GM12892 (cell line): ENCODE data around the gene NUTM2A. TPM values are rescaled to one million over a fixed set of nuclear protein-coding genes. Genes with fewer than 3 reads are reported as not detected.
A peak's percentile ranks its signal among the peaks of the same experiment; 100 is the strongest.
"Not testable (repeated sequence)": the region's sequence is repeated elsewhere in the genome, so short reads cannot be mapped to it uniquely, and the experiment has no call there.

Experiments
- DNase-seq: peaks from one replicate; pipeline ENCODE4 v3.0.0; 2011; ENCODE audit not compliant: insufficient read length
- FAIRE-seq: peaks from 2 replicates; lab custom pipeline; 2011; peaks lifted over from hg19 to GRCh38; lab: Jason Lieb, UNC
- polyA plus RNA-seq: library from polyadenylated mRNA; unstranded; fragments of >200 nt; gene quantifications from one replicate; pipeline ENCODE4 v1.2.1, GENCODE V29; 2012; ENCODE audit warnings: missing spikeins, inconsistent platforms; ENCODE audit not compliant: missing spikeins

Gene NUTM2A
- 0.36 TPM for polyA plus RNA-seq

- not testable (repeated sequence) for DNase-seq, FAIRE-seq
Observed at GRCh38 chr10:87225148-87225547, at the start of gene NUTM2A. TSS of gene NUTM2A (plus strand) at chr10:87225448. CDS start at chr10:87225831, 383 bp downstream.

GRCh38 chr10:87177587-87177986 lies 47.7 kb upstream of the NUTM2A start:
- not testable (repeated sequence) for FAIRE-seq, DNase-seq

- FAIRE-seq, DNase-seq: not testable (repeated sequence)
Observed at GRCh38 chr10:87184421-87184820, 40.8 kb upstream of the NUTM2A start.

- FAIRE-seq, DNase-seq: not testable (repeated sequence)
Observed at GRCh38 chr10:87186016-87186415, 39.2 kb upstream of the NUTM2A start.

- DNase-seq, FAIRE-seq: not testable (repeated sequence)
Observed at GRCh38 chr10:87187573-87187972, 37.7 kb upstream of the NUTM2A start.

GRCh38 chr10:87191841-87192240 lies 33.4 kb upstream of the NUTM2A start:
- DNase-seq, FAIRE-seq: not testable (repeated sequence)

- DNase-seq: not testable (repeated sequence)
- FAIRE-seq: peak; percentile 38
Observed at GRCh38 chr10:87200924-87201323, 24.3 kb upstream of the NUTM2A start.

- FAIRE-seq: not testable (repeated sequence)
Observed at GRCh38 chr10:87204801-87205200, 20.4 kb upstream of the NUTM2A start.

GRCh38 chr10:87206922-87207321 lies 18.3 kb upstream of the NUTM2A start:
- not testable (repeated sequence) for DNase-seq, FAIRE-seq

More at GRCh38 chr10:87204801-87205200, 20.4 kb upstream of the NUTM2A start:
- DNase-seq: not testable (repeated sequence)

GRCh38 chr10:87210309-87210708 lies 14.9 kb upstream of the NUTM2A start:
- FAIRE-seq, DNase-seq: not testable (repeated sequence)

- DNase-seq, FAIRE-seq: not testable (repeated sequence)
Observed at GRCh38 chr10:87211848-87212247, 13.4 kb upstream of the NUTM2A start.

- not testable (repeated sequence) for FAIRE-seq
Observed at GRCh38 chr10:87213150-87213765, 12.0 kb upstream of the NUTM2A start.

GRCh38 chr10:87213806-87214205 lies 11.4 kb upstream of the NUTM2A start:
- not testable (repeated sequence) for DNase-seq, FAIRE-seq

More at GRCh38 chr10:87213150-87213765, 12.0 kb upstream of the NUTM2A start:
- DNase-seq: not testable (repeated sequence)

GRCh38 chr10:87216120-87216519 lies 9.1 kb upstream of the NUTM2A start:
- not testable (repeated sequence) for FAIRE-seq, DNase-seq

- DNase-seq, FAIRE-seq: not testable (repeated sequence)
Observed at GRCh38 chr10:87219370-87219769, 5.9 kb upstream of the NUTM2A start.

- FAIRE-seq, DNase-seq: not testable (repeated sequence)
Observed at GRCh38 chr10:87222789-87223188, 2.5 kb upstream of the NUTM2A start.

GRCh38 chr10:87228247-87228646 lies 3.0 kb downstream of the NUTM2A start:
- DNase-seq, FAIRE-seq: not testable (repeated sequence)

GRCh38 chr10:87229211-87229610 lies 4.0 kb downstream of the NUTM2A start:
- not testable (repeated sequence) for FAIRE-seq, DNase-seq

GRCh38 chr10:87234854-87235253 lies 9.6 kb downstream of the NUTM2A start:
- DNase-seq, FAIRE-seq: not testable (repeated sequence)

- not testable (repeated sequence) for FAIRE-seq, DNase-seq
Observed at GRCh38 chr10:87237244-87237643, 12.0 kb downstream of the NUTM2A start.

- not testable (repeated sequence) for DNase-seq, FAIRE-seq
Observed at GRCh38 chr10:87239346-87239808, 14.1 kb downstream of the NUTM2A start.
